Stimulated activated CD4-positive, alpha-beta T cell treated with anti-CD3 and anti-CD28 coated beads, Interleukin-2, amount 100 ng/mL, for 48 hours (primary cell): ENCODE measurements around the gene FABP6.
"Not testable (repeated sequence)": the region's sequence is repeated elsewhere in the genome, so short reads cannot be mapped to it uniquely, and the experiment has no call there.

Experiments
- DNase-seq, 2 donors: peaks; one replicate each; pipeline ENCODE4 v3.0.0-alpha.2; 2020

The FABP6 gene, protein sequence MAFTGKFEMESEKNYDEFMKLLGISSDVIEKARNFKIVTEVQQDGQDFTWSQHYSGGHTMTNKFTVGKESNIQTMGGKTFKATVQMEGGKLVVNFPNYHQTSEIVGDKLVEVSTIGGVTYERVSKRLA

GRCh38 chr5:160229190-160229742 is at the start of gene FABP6:
TSS of gene FABP6 (plus strand) at chr5:160229506. CDS start at chr5:160229558, 52 bp downstream.
- no peak for DNase-seq

DNA sequence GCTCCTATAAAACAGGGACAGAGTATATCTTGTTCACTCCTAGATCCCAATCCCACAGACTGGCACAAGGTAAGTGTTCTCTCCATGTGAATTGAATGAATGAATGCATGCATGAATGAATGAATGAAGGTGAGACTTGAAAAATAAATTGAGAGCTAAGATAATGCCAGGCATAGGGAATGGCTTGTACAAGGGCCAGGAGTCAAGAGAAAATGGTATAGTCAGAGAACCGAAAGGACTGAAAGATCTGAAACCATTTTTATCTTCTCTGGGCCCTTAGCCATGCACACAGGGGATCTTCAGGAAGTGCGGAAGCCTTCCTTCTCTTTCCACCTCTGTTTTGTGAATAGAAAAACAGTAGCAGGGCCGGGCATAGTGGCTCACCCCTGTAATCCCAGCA is 48.4 kb upstream of the FABP6 start:
- DNase-seq = no peak

GRCh38 chr5:160181965-160182622 is 47.2 kb upstream of the FABP6 start:
- no peak for DNase-seq

- no peak for DNase-seq
Measured at GRCh38 chr5:160183075-160183474, 46.2 kb upstream of the FABP6 start.

DNA sequence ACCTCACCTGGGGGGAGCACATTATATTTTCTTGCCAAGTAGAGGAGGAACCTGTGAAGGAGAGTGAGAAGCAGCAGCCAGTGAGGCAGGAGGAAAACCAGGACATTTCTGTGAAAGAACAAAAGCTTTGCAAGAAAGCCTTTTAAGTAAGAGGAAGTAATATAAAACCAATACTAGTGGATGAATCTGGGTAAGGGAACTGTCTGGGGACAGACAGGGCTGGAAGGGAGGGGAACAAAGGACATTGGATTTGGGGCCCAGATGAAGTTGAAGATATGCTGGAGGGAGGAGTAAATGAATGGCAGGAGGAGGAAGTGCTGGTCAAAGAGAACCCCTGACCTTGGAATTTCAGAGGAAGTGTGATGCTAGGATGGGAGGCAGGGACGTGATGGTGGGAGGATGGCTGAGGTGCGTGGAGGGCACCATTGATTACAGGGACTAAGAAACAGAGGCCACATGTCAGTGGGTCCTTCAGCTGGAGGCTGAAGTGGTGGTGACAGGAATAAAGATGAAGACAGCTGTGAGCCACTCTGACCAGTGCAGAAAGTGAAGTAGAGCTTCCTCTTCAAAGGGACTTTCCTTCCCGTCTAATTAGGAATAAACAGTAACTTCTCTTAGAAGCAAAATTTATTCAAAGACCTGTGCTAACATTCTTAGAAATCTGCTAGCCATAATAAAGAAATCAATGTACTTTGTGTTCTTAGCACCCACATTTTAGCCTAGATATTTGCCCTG is 43.5 kb upstream of the FABP6 start:
- no peak for DNase-seq

DNA sequence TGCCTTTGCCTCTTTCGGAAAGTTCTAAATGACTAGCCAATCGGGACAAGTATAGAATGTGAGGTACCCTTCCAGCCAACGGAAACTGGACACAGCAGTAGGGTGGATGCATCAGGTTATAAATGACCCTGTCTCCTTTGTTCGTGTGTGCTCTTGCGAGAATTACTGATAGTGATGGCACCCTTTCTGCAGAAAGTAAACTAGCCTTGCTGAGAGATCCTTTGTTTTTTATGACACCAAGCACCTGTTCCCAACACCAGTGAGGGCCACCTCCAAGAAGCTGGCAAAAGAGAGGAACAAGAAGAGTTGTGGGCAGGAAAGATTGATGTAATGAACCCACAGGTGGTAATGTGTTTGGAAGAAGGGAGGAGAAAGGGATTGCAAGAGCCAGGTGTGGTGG is 42.8 kb upstream of the FABP6 start:
- DNase-seq = no peak

DNA sequence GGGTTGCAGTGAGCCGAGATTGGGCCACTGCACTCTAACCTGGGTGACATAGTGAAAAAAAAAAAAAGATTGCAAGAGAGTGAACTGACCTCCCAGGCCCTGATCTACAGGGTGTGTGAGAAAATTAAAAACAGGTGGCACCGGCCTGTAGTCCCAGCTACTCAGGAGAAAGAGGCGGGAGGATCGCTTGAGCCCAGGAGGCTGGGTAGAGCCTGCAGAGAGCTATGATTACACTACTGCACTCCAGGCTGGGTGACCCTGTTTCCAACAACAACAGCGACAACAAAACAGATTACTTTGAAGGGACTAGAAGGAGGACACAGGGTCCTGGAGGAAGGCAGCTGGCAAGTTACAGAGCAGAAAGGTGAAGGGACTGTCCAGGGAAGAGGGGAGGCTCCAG is 42.2 kb upstream of the FABP6 start:
- DNase-seq = no peak

- no peak for DNase-seq
Measured at GRCh38 chr5:160188141-160189015, 40.9 kb upstream of the FABP6 start.

DNA sequence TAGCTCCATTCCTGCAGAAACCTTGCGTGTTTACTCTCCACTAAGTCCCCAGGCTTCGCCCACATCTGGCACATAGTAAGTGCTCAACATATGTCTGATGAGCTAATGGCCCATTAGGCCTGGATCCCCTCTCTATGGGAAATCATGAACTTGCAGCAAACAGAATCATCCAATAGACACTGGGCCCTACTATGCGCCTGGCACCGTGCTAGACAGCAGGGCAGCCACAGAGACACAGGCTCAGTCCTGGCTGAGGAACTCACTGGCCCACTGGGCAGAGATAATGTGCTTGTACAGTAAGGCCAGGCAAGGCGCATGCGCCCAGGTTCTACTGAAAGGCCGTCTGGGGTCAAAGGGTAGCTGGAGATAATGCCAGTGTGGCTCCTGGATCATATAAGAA is 36.9 kb upstream of the FABP6 start:
- no peak for DNase-seq

DNA sequence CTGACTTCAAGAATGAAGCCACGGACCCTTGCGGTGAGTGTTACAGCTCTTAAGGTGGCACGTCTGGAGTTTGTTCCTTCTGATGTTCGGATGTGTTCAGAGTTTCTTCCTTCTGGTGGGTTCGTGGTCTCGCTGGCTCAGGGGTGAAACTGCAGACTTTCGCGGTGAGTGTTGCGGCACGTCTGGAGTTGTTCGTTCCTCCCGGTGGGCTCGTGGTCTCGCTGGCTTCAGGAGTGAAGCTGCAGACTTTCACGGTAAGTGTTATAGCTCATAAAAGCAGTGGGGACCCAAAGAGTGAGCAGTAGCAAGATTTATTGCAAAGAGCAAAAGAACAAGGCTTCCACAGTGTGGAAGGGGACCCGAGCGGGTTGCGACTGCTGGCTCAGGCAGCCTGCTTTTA is 36.2 kb upstream of the FABP6 start:
- DNase-seq = not testable (repeated sequence)

- not testable (repeated sequence) for DNase-seq
Measured at GRCh38 chr5:160193790-160194189, 35.5 kb upstream of the FABP6 start.

- no peak for DNase-seq
Measured at GRCh38 chr5:160197341-160198144, 31.8 kb upstream of the FABP6 start.

DNA sequence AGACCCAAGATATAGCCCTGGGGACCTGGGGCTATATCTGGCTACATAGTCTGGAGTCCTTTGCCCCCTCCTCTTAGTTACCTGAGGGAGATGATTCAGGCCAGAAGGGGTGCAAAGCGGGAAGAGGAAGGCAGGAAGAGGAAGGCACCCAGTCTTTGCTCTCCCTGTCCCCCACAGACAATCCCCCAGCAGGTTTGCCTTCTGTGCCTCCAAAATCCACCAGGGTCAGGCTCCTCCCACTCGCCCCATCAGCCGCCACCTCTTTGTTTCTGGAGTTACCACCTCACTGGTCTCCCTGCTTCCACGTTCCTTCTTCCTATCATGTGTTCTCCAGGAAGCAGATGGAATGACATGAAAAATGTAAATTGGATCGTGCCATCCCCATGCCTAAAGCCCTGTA is 31.2 kb upstream of the FABP6 start:
- no peak for DNase-seq

GRCh38 chr5:160198841-160199409 is 30.4 kb upstream of the FABP6 start:
- DNase-seq = no peak

DNA sequence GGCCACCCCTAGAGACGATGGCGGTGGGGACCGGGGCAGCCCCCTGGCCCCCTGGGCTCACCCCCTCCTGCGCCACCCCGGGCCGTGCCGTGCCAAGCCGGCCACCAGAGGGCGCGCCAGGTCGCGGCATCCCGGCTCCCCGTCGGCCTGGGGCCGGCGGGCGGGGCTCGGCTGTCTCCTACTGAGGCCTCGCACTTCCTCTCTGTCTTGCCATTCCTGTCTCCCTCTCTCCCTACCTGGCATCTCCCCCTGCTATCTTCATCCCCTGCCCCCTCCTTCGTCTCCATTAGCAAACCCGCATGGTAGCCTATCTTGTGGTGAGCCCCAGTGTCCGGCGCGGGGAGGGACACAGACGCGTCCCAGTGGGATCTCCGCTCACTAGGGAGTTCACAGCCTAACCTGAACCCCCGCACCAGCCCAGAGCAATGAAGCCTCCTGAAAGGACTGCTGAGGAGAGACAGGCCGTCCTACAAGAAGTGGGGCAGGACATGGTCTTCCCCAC is 29.8 kb upstream of the FABP6 start:
- peak; percentile 76 to 82 for DNase-seq

- DNase-seq = no peak
Measured at GRCh38 chr5:160207061-160207460, 22.2 kb upstream of the FABP6 start.

- no peak for DNase-seq
Measured at GRCh38 chr5:160209917-160210316, 19.4 kb upstream of the FABP6 start.

- no peak for DNase-seq
Measured at GRCh38 chr5:160210606-160211005, 18.7 kb upstream of the FABP6 start.

DNA sequence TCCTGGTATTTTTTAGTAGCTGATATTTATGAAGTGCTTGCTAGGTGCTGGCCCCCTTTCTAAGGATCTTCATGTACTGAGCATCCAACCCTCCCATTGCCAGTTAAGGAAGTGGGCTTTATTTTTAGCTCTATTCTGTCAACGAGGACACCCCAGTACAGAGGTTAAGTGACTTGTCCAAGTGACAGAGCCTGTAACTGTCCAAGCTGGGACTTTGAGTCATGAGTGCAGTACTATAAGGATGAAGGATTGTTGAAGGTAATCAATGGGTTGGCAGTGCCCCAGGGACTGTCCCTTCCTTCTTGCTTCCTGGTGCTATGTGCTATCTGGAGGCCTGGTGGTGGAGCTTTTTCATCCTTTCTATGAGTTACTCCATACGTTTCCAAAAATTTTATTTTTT is 18.0 kb upstream of the FABP6 start:
- DNase-seq = no peak

- no peak for DNase-seq
Measured at GRCh38 chr5:160213537-160213936, 15.8 kb upstream of the FABP6 start.

- no peak for DNase-seq
Measured at GRCh38 chr5:160219356-160219755, 9.9 kb upstream of the FABP6 start.

GRCh38 chr5:160221082-160221481 is 8.2 kb upstream of the FABP6 start:
- DNase-seq = no peak
